ENCODE data around the gene PMVK. TPM values are rescaled to one million over a fixed set of nuclear protein-coding genes. Genes with fewer than 3 reads are reported as not detected.

The PMVK gene
- total RNA-seq, 1 donor from 2014 or later = 26.7 TPM

DNA sequence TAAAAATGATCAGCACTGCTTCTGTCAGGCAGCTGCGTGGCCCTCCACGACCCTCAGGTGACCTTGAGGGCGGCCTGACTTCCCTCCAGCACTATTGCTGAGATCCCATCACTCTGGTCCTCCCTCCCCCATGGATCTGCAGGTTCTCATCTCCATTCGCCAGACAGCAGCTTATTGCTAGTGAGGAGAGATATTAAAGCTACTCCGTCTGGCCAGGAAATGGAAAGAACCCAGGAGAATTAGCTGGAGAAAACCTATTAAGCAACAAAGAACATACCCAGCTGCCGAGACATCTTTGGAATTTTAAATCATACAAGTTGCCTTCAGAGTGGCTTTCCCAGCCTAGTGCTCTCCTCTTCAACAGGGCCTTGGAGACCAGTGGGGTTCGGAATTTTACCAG lies 40.7 kb downstream of the PMVK start:
- peaks cover 3% of the 10 kb centered on the region for H3K27me3 Mint-ChIP-seq (ENCODE audit: unreplicated experiment)
- no peak overlapping the region for H3K4me3 Mint-ChIP-seq (ENCODE audit: unreplicated experiment)
- H3K36me3 Mint-ChIP-seq (ENCODE audit: low read depth, unreplicated experiment) = no peaks in the 10 kb centered on the region
- H3K4me1 Mint-ChIP-seq (ENCODE audit: unreplicated experiment) = peaks cover 24% of the 10 kb centered on the region
- peak overlapping the region; percentile 74 for H3K27ac Mint-ChIP-seq (ENCODE audit: unreplicated experiment)
- no peak for DNase-seq (ENCODE audit: low spot score)
- H3K9me3 Mint-ChIP-seq (ENCODE audit: unreplicated experiment) = no peaks in the 10 kb centered on the region
- TF ChIP-seq, protein P1, sequence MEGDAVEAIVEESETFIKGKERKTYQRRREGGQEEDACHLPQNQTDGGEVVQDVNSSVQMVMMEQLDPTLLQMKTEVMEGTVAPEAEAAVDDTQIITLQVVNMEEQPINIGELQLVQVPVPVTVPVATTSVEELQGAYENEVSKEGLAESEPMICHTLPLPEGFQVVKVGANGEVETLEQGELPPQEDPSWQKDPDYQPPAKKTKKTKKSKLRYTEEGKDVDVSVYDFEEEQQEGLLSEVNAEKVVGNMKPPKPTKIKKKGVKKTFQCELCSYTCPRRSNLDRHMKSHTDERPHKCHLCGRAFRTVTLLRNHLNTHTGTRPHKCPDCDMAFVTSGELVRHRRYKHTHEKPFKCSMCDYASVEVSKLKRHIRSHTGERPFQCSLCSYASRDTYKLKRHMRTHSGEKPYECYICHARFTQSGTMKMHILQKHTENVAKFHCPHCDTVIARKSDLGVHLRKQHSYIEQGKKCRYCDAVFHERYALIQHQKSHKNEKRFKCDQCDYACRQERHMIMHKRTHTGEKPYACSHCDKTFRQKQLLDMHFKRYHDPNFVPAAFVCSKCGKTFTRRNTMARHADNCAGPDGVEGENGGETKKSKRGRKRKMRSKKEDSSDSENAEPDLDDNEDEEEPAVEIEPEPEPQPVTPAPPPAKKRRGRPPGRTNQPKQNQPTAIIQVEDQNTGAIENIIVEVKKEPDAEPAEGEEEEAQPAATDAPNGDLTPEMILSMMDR (IDR thresholded peaks at IDR 0.05; ENCODE audit: unreplicated experiment) = no peak

DNA sequence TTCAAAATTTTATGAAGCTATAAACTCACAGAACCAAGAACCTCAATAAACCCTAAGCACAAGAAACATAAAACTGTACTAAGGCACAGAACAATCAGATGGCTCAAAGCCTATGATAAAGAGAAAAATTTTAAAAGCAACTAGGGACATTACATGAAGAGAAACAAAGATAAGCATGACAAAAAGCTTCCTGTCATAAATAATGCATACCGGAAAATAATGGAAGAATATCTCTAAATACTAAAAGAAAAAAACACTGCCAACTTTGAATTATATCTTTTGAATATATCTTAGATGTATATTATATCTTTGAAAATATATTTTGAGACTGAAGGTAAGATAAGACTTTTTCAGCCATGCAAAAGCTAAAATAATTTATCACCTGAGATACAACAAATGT lies 45.1 kb downstream of the PMVK start:
- no peak overlapping the region for H3K4me3 Mint-ChIP-seq (ENCODE audit: unreplicated experiment)
- no peaks in the 10 kb centered on the region for H3K9me3 Mint-ChIP-seq (ENCODE audit: unreplicated experiment)
- H3K27ac Mint-ChIP-seq (ENCODE audit: unreplicated experiment) = no peak overlapping the region
- TF ChIP-seq, protein P1 (IDR thresholded peaks at IDR 0.05; ENCODE audit: unreplicated experiment) = no peak
- DNase-seq (ENCODE audit: low spot score) = no peak
- H3K27me3 Mint-ChIP-seq (ENCODE audit: unreplicated experiment) = peaks cover 7% of the 10 kb centered on the region
- H3K36me3 Mint-ChIP-seq (ENCODE audit: low read depth, unreplicated experiment) = no peaks in the 10 kb centered on the region
- H3K4me1 Mint-ChIP-seq (ENCODE audit: unreplicated experiment) = peaks cover 25% of the 10 kb centered on the region

DNA sequence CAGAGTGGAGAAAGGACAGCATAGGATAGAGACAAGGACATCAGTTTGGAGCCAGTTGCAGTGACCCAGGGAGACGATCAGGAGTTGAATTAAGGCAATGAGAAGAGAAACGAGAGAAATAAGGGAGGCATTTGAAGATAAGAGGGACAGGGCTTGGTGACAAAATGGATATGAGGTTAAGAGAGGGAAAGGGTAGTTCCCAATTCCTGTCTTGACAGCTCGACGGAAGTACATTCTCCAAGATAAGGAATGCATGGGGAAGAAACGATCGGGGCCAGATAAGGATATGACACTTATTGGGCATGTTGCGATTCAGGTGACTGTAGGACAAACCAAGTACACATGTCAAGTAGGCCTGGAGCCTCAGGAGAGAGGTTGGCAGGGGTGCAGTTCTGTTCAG lies 47.8 kb downstream of the PMVK start:
- no peak for DNase-seq (ENCODE audit: low spot score)
- Mint-ChIP-seq H3K9me3 (ENCODE audit: unreplicated experiment) (no peaks in the 10 kb centered on the region), H3K4me3 (ENCODE audit: unreplicated experiment) (no peak overlapping the region), H3K4me1 (ENCODE audit: unreplicated experiment) (peaks cover 41% of the 10 kb centered on the region), H3K36me3 (ENCODE audit: low read depth, unreplicated experiment) (peaks cover 5% of the 10 kb centered on the region), H3K27me3 (ENCODE audit: unreplicated experiment) (peaks cover 7% of the 10 kb centered on the region), H3K27ac (ENCODE audit: unreplicated experiment) (no peak overlapping the region)
- TF ChIP-seq, protein P1 (IDR thresholded peaks at IDR 0.05; ENCODE audit: unreplicated experiment) = no peak

GRCh38 chr1:154886281-154887015 lies 50.1 kb downstream of the PMVK start:
- Mint-ChIP-seq H3K27ac (ENCODE audit: unreplicated experiment) (peak overlapping the region; percentile 97), H3K4me3 (ENCODE audit: unreplicated experiment) (no peak overlapping the region), H3K9me3 (ENCODE audit: unreplicated experiment) (no peaks in the 10 kb centered on the region), H3K27me3 (ENCODE audit: unreplicated experiment) (peaks cover 7% of the 10 kb centered on the region), H3K36me3 (ENCODE audit: low read depth, unreplicated experiment) (peaks cover 5% of the 10 kb centered on the region), H3K4me1 (ENCODE audit: unreplicated experiment) (peaks cover 43% of the 10 kb centered on the region)
- DNase-seq (ENCODE audit: low spot score) = no peak
- TF ChIP-seq, protein P1 (IDR thresholded peaks at IDR 0.05; ENCODE audit: unreplicated experiment) = no peak

DNA sequence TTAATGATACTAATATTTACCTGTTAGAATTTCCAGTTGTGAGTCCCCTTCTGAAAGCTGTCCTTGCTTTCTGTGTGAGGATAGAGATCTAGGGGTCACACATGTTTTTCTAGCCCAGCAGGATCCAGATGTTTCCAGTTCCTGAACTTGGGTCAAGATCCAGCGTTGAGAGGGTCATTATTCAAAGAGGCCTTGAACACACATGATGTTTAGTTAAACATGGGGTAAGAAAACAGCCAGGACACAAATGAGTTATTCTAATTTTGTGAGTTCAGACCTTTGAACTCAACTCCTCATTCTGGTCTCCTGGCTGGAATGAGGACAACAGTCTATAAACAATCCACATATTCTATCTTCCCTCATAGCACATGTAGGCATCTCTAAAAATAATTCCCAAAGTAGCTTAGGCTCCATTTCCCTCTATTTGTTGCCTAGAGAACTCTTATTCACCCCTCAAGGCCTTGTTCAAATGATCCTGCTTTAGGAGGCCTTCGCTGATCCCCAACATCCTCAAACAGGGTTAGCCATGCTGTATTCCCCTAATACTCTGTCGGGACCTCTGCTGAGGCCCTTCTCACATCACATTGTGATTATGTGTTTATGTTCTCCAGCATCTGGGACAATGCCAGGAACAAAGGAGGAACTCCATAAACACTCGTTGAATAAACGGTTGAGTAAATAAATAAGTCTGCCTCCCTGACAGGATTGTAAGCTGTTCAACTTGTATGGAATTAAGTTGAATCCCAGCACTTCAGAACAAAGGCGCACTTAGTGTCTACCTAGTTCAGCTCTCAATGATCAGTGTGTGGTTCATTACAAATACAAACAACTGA lies 51.4 kb downstream of the PMVK start:
- TF ChIP-seq, protein P1 (IDR thresholded peaks at IDR 0.05; ENCODE audit: unreplicated experiment) = no peak
- DNase-seq (ENCODE audit: low spot score) = no peak
- Mint-ChIP-seq H3K27me3 (ENCODE audit: unreplicated experiment) (peaks cover 5% of the 10 kb centered on the region), H3K4me3 (ENCODE audit: unreplicated experiment) (peak overlapping the region; percentile 33), H3K9me3 (ENCODE audit: unreplicated experiment) (no peaks in the 10 kb centered on the region), H3K36me3 (ENCODE audit: low read depth, unreplicated experiment) (peaks cover 5% of the 10 kb centered on the region), H3K27ac (ENCODE audit: unreplicated experiment) (peak overlapping the region; percentile 97), H3K4me1 (ENCODE audit: unreplicated experiment) (peaks cover 43% of the 10 kb centered on the region)

Data from endothelial cell (in vitro differentiated cells).